Measurements from ENCODE around the gene TTLL7. TPM values are rescaled to one million over a fixed set of nuclear protein-coding genes. Genes with fewer than 3 reads are reported as not detected.

Gene TTLL7
- total RNA-seq (not detected), total RNA-seq (0 to 3.2 (median 0.53) reads per million in 172 experiments)
- 0.05 TPM for polyA plus RNA-seq (2013, experiment 1 of 2)
- 0.75 TPM for polyA plus RNA-seq (2013, experiment 2 of 2)

GRCh38 chr1:83998498-83999315 is at the start of gene TTLL7:
TSS of gene TTLL7 (minus strand) at chr1:83999132. CDS start at chr1:83952211, 46,921 bp downstream.
- ATAC-seq (ENCODE audit: poor library complexity) = peak; percentile 71
- H3K4me3 ChIP-seq (ENCODE audit: low read length) = peak within 1 kb of the TSS; percentile 59
- ChIA-PET CTCF (no interaction called here), POLR2A (no interaction called here)
- no peaks in the 10 kb centered on the region for H3K36me3 Mint-ChIP-seq (ENCODE audit: low read depth)
- H3K9me3 Mint-ChIP-seq = no peaks in the 10 kb centered on the region
- peaks cover 18% of the 10 kb centered on the region for H3K4me1 Mint-ChIP-seq (ENCODE audit: low read depth)
- peak in 13 of 14 experiments; percentile 4 to 65 (median 19) for DNase-seq
- H3K27ac ChIP-seq (ENCODE audit: low read depth in 1 of 2, low read length in 2 of 2) = no peak within 1 kb of the TSS
- peak within 1 kb of the TSS; percentile 89 for H3K4me3 Mint-ChIP-seq
- H3K27me3 Mint-ChIP-seq = peaks cover 74% of the 10 kb centered on the region
- H3K9me3 ChIP-seq (ENCODE audit: control insufficient read depth in 1 of 2, insufficient read depth in 1 of 2, low read length in 2 of 2) = peaks cover 0 to 8% of the 10 kb centered on the region in 2 experiments
- TF ChIP-seq CTCF (IDR thresholded peaks at IDR 0.05) = no peak
- H3K27ac Mint-ChIP-seq = no peak within 1 kb of the TSS
- intact Hi-C loops (cut with DNase I, micrococcal nuclease) = no loop called here
- H3K36me3 ChIP-seq (ENCODE audit: insufficient read depth, low read length) = no peaks in the 10 kb centered on the region
- H3K4me1 ChIP-seq (ENCODE audit: insufficient read depth, low read length) = peaks cover 18% of the 10 kb centered on the region
- peaks cover 40 to 61% of the 10 kb centered on the region in 2 experiments for H3K27me3 ChIP-seq (ENCODE audit: control insufficient read depth in 1 of 2, insufficient read depth in 2 of 2, low read length in 2 of 2)

GRCh38 chr1:84042461-84042860 is 43.5 kb upstream of the TTLL7 start:
- no peak overlapping the region for H3K4me3 ChIP-seq (ENCODE audit: low read length)
- no peaks in the 10 kb centered on the region for H3K9me3 ChIP-seq (ENCODE audit: control insufficient read depth in 1 of 2, insufficient read depth in 1 of 2, low read length in 2 of 2)
- Mint-ChIP-seq H3K4me3 (no peak overlapping the region), H3K36me3 (ENCODE audit: low read depth) (no peaks in the 10 kb centered on the region), H3K27ac (no peak overlapping the region), H3K27me3 (peaks cover 4% of the 10 kb centered on the region), H3K4me1 (ENCODE audit: low read depth) (no peaks in the 10 kb centered on the region), H3K9me3 (no peaks in the 10 kb centered on the region)
- peaks cover 0 to 5% of the 10 kb centered on the region in 2 experiments for H3K27me3 ChIP-seq (ENCODE audit: control insufficient read depth in 1 of 2, insufficient read depth in 2 of 2, low read length in 2 of 2)
- intact Hi-C loops (cut with DNase I, micrococcal nuclease) = no loop called here
- no peaks in the 10 kb centered on the region for H3K4me1 ChIP-seq (ENCODE audit: insufficient read depth, low read length)
- H3K27ac ChIP-seq (ENCODE audit: low read depth in 1 of 2, low read length in 2 of 2) = no peak overlapping the region
- ATAC-seq (ENCODE audit: poor library complexity) (no peak), DNase-seq (no peak)
- POLR2A ChIA-PET = no interaction called here
- CTCF ChIA-PET = no interaction called here
- H3K36me3 ChIP-seq (ENCODE audit: insufficient read depth, low read length) = no peaks in the 10 kb centered on the region
- TF ChIP-seq CTCF (IDR thresholded peaks at IDR 0.05) = no peak

GRCh38 chr1:84037758-84038611 is 39.1 kb upstream of the TTLL7 start:
- ATAC-seq (ENCODE audit: poor library complexity) (no peak), DNase-seq (no peak)
- H3K4me1 Mint-ChIP-seq (ENCODE audit: low read depth) = no peaks in the 10 kb centered on the region
- Histone ChIP-seq H3K27me3 (ENCODE audit: control insufficient read depth in 1 of 2, insufficient read depth in 2 of 2, low read length in 2 of 2) (peaks cover 0 to 5% of the 10 kb centered on the region in 2 experiments), H3K4me1 (ENCODE audit: insufficient read depth, low read length) (no peaks in the 10 kb centered on the region), H3K9me3 (ENCODE audit: control insufficient read depth in 1 of 2, insufficient read depth in 1 of 2, low read length in 2 of 2) (no peaks in the 10 kb centered on the region), H3K27ac (ENCODE audit: low read depth in 1 of 2, low read length in 2 of 2) (no peak overlapping the region), H3K36me3 (ENCODE audit: insufficient read depth, low read length) (no peaks in the 10 kb centered on the region), H3K4me3 (ENCODE audit: low read length) (no peak overlapping the region)
- H3K27ac Mint-ChIP-seq = no peak overlapping the region
- no peak for TF ChIP-seq CTCF (IDR thresholded peaks at IDR 0.05)
- no peak overlapping the region for H3K4me3 Mint-ChIP-seq
- POLR2A ChIA-PET = no interaction called here
- no peaks in the 10 kb centered on the region for H3K36me3 Mint-ChIP-seq (ENCODE audit: low read depth)
- CTCF ChIA-PET = no interaction called here
- peaks cover 5% of the 10 kb centered on the region for H3K9me3 Mint-ChIP-seq
- intact Hi-C loops (cut with DNase I, micrococcal nuclease) = no loop called here
- H3K27me3 Mint-ChIP-seq = peaks cover 10% of the 10 kb centered on the region

Data from CD4-positive, alpha-beta T cell (primary cell).